ENCODE data around the gene STK10.
A peak's percentile ranks its signal among the peaks of the same experiment; 100 is the strongest.

The STK10 gene

GRCh38 chr5:172114875-172115422 is 73.1 kb downstream of the STK10 start:
- DNase-seq (ENCODE audit: low spot score) = peak; percentile 88
- TF ChIP-seq, protein P1, sequence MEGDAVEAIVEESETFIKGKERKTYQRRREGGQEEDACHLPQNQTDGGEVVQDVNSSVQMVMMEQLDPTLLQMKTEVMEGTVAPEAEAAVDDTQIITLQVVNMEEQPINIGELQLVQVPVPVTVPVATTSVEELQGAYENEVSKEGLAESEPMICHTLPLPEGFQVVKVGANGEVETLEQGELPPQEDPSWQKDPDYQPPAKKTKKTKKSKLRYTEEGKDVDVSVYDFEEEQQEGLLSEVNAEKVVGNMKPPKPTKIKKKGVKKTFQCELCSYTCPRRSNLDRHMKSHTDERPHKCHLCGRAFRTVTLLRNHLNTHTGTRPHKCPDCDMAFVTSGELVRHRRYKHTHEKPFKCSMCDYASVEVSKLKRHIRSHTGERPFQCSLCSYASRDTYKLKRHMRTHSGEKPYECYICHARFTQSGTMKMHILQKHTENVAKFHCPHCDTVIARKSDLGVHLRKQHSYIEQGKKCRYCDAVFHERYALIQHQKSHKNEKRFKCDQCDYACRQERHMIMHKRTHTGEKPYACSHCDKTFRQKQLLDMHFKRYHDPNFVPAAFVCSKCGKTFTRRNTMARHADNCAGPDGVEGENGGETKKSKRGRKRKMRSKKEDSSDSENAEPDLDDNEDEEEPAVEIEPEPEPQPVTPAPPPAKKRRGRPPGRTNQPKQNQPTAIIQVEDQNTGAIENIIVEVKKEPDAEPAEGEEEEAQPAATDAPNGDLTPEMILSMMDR (IDR thresholded peaks at IDR 0.05; ENCODE audit: extremely low read depth, insufficient read depth, missing control alignments) = no peak
- in situ Hi-C loops (cut with MboI; ENCODE audit: low pct_unique_long_range_greater_than_20kb, low sequenced_read_pairs, unreplicated experiment) = loop anchor here (5.0 kb wide), 1 partner anchor 62 kb away; no protein-coding TSS in a partner anchor

GRCh38 chr5:172113036-172113435 is 75.0 kb downstream of the STK10 start:
- no peak for DNase-seq (ENCODE audit: low spot score)

GRCh38 chr5:172111852-172112225 is 76.2 kb downstream of the STK10 start:
- TF ChIP-seq, protein P1 (IDR thresholded peaks at IDR 0.05; ENCODE audit: extremely low read depth, insufficient read depth, missing control alignments) = no peak
- DNase-seq (ENCODE audit: low spot score) = no peak
- in situ Hi-C loops (cut with MboI; ENCODE audit: low pct_unique_long_range_greater_than_20kb, low sequenced_read_pairs, unreplicated experiment) = loop anchor here (5.0 kb wide), 1 partner anchor 65 kb away; no protein-coding TSS in a partner anchor

More at GRCh38 chr5:172113036-172113435, 75.0 kb downstream of the STK10 start:
- TF ChIP-seq, protein P1 (IDR thresholded peaks at IDR 0.05; ENCODE audit: extremely low read depth, insufficient read depth, missing control alignments) = no peak
- in situ Hi-C loops (cut with MboI; ENCODE audit: low pct_unique_long_range_greater_than_20kb, low sequenced_read_pairs, unreplicated experiment) = loop anchor here (5.0 kb wide), 1 partner anchor 64 kb away; no protein-coding TSS in a partner anchor

- TF ChIP-seq, protein P1 (IDR thresholded peaks at IDR 0.05; ENCODE audit: extremely low read depth, insufficient read depth, missing control alignments) = no peak
- in situ Hi-C loops (cut with MboI; ENCODE audit: low pct_unique_long_range_greater_than_20kb, low sequenced_read_pairs, unreplicated experiment) = loop anchor here (5.0 kb wide), 1 partner anchor 66 kb away; no protein-coding TSS in a partner anchor
- peak; percentile 85 for DNase-seq (ENCODE audit: low spot score)
Observed at GRCh38 chr5:172110921-172111851, 76.8 kb downstream of the STK10 start.

- TF ChIP-seq, protein P1 (IDR thresholded peaks at IDR 0.05; ENCODE audit: extremely low read depth, insufficient read depth, missing control alignments) = no peak
- in situ Hi-C loops (cut with MboI; ENCODE audit: low pct_unique_long_range_greater_than_20kb, low sequenced_read_pairs, unreplicated experiment) = loop anchor here (5.0 kb wide), 1 partner anchor 67 kb away; no protein-coding TSS in a partner anchor
- no peak for DNase-seq (ENCODE audit: low spot score)
Observed at GRCh38 chr5:172110260-172110815, 77.7 kb downstream of the STK10 start.

DNA sequence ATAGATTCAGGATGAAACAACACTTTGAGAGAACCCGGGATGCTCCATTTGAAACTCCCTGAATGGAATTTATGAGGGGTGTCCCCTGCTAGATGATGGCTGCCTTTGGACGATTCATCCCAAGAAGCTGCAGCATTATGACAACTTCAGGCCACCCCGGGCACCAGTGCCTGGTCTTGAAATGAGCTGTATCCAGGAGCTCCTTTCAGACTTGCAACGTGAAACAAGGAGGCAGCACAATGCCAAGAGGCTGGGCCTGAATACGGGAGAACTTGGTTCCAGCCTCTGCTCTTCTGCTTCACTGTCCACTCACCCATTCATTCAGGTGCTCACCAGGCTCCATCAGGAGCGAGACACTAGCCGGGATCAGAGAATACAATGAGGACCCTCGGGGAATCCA is 78.3 kb downstream of the STK10 start:
- DNase-seq (ENCODE audit: low spot score) = no peak
- in situ Hi-C loops (cut with MboI; ENCODE audit: low pct_unique_long_range_greater_than_20kb, low sequenced_read_pairs, unreplicated experiment) = loop anchor here (5.0 to 10.0 kb wide), 2 partner anchors 68 to 185 kb away; no protein-coding TSS in a partner anchor
- TF ChIP-seq, protein P1 (IDR thresholded peaks at IDR 0.05; ENCODE audit: extremely low read depth, insufficient read depth, missing control alignments) = no peak

Data from GM13977 (cell line).